Subcutaneous abdominal adipose tissue (tissue), 5 donors: Measurements from ENCODE around the gene KCNT2.
"Not testable (repeated sequence)": the region's sequence is repeated elsewhere in the genome, so short reads cannot be mapped to it uniquely, and the experiment has no call there.

Experiments
- H3K27ac ChIP-seq: one replicate; pipeline ENCODE4 v1.7.0; 2013; ENCODE audit warnings: low read depth, mild to moderate bottlenecking, inconsistent platforms, low read length, moderate library complexity
- H3K27me3 ChIP-seq, 5 donors: one replicate each; pipeline ENCODE4 v1.7.0; 2013; ENCODE audit warnings: low read length in 5 of 5, inconsistent platforms in 1 of 5; ENCODE audit not compliant: control insufficient read depth in 5 of 5, insufficient read depth in 4 of 5
- H3K36me3 ChIP-seq, 5 donors: one replicate each; pipeline ENCODE4 v1.7.0; 2013; ENCODE audit warnings: low read length in 5 of 5; ENCODE audit not compliant: control insufficient read depth in 5 of 5, insufficient read depth in 5 of 5
- H3K4me1 ChIP-seq, 5 donors: one replicate each; pipeline ENCODE4 v1.7.0; 2013; ENCODE audit warnings: low read length in 5 of 5, mild to moderate bottlenecking in 3 of 5, moderate library complexity in 1 of 5; ENCODE audit not compliant: control insufficient read depth in 5 of 5, insufficient read depth in 5 of 5
- H3K4me3 ChIP-seq, 5 donors: one replicate each; pipeline ENCODE4 v1.7.0; 2013; ENCODE audit warnings: low read length in 5 of 5, low read depth in 1 of 5
- H3K9ac ChIP-seq, 5 donors: one replicate each; pipeline ENCODE4 v1.7.0; 2013; ENCODE audit warnings: low read length in 5 of 5, mild to moderate bottlenecking in 4 of 5, moderate library complexity in 3 of 5
- H3K9me3 ChIP-seq, 5 donors: one replicate each; pipeline ENCODE4 v1.7.0; 2013; ENCODE audit warnings: low read length in 5 of 5; ENCODE audit not compliant: control insufficient read depth in 5 of 5
- donor health status: healthy.
- donor health status: healthy.
- donor health status: healthy.
- donor health status: healthy.
- donor health status: healthy.

The KCNT2 gene

GRCh38 chr1:196527919-196528318 lies 80.3 kb downstream of the KCNT2 start:
- Histone ChIP-seq H3K9ac (no peak overlapping the region), H3K4me1 (peaks cover 0 to 2% (median 0%) of the 10 kb centered on the region in 5 donors), H3K27ac (no peak overlapping the region), H3K27me3 (no peaks in the 10 kb centered on the region), H3K9me3 (peaks cover 0 to 1% (median 0%) of the 10 kb centered on the region in 5 donors), H3K4me3 (no peak overlapping the region), H3K36me3 (no peaks in the 10 kb centered on the region)

- not testable (repeated sequence) for H3K4me1 ChIP-seq, H3K9me3 ChIP-seq, H3K27me3 ChIP-seq, H3K4me3 ChIP-seq, H3K36me3 ChIP-seq, H3K27ac ChIP-seq, H3K9ac ChIP-seq
Measured at GRCh38 chr1:196522574-196523345, 85.5 kb downstream of the KCNT2 start.

GRCh38 chr1:196517193-196517592 lies 91.0 kb downstream of the KCNT2 start:
- H3K4me3 ChIP-seq, result no peak overlapping the region
- H3K27me3 ChIP-seq, result no peaks in the 10 kb centered on the region
- H3K9me3 ChIP-seq, result peaks cover 0 to 3% (median 0%) of the 10 kb centered on the region in 5 donors
- no peak overlapping the region for H3K9ac ChIP-seq
- H3K4me1 ChIP-seq, result no peaks in the 10 kb centered on the region
- H3K27ac ChIP-seq, result no peak overlapping the region
- no peaks in the 10 kb centered on the region for H3K36me3 ChIP-seq

- no peaks in the 10 kb centered on the region for H3K36me3 ChIP-seq
- H3K9ac ChIP-seq, result no peak overlapping the region
- H3K4me3 ChIP-seq, result no peak overlapping the region
- H3K27me3 ChIP-seq, result no peaks in the 10 kb centered on the region
- H3K4me1 ChIP-seq, result no peaks in the 10 kb centered on the region
- no peak overlapping the region for H3K27ac ChIP-seq
- H3K9me3 ChIP-seq, result peaks cover 0 to 3% (median 0%) of the 10 kb centered on the region in 5 donors
Measured at GRCh38 chr1:196516373-196516772, 91.9 kb downstream of the KCNT2 start.

- Histone ChIP-seq H3K9ac (no peak overlapping the region), H3K27me3 (no peaks in the 10 kb centered on the region), H3K27ac (no peak overlapping the region), H3K36me3 (no peaks in the 10 kb centered on the region), H3K4me3 (no peak overlapping the region), H3K4me1 (no peaks in the 10 kb centered on the region), H3K9me3 (peaks cover 0 to 3% (median 0%) of the 10 kb centered on the region in 5 donors)
Measured at GRCh38 chr1:196515904-196516303, 92.3 kb downstream of the KCNT2 start.

GRCh38 chr1:196513821-196514220 lies 94.4 kb downstream of the KCNT2 start:
- Histone ChIP-seq H3K4me3 (no peak overlapping the region), H3K27ac (no peak overlapping the region), H3K27me3 (no peaks in the 10 kb centered on the region), H3K36me3 (no peaks in the 10 kb centered on the region), H3K4me1 (no peaks in the 10 kb centered on the region), H3K9ac (no peak overlapping the region), H3K9me3 (no peaks in the 10 kb centered on the region)

GRCh38 chr1:196510451-196510850 lies 97.8 kb downstream of the KCNT2 start:
- H3K4me3 ChIP-seq, result no peak overlapping the region
- no peaks in the 10 kb centered on the region for H3K9me3 ChIP-seq
- no peak overlapping the region for H3K9ac ChIP-seq
- no peaks in the 10 kb centered on the region for H3K4me1 ChIP-seq
- H3K27ac ChIP-seq, result no peak overlapping the region
- H3K36me3 ChIP-seq, result no peaks in the 10 kb centered on the region
- H3K27me3 ChIP-seq, result no peaks in the 10 kb centered on the region

GRCh38 chr1:196504224-196504623 lies 104.0 kb downstream of the KCNT2 start:
- not testable (repeated sequence) for H3K27ac ChIP-seq, H3K4me1 ChIP-seq, H3K27me3 ChIP-seq, H3K36me3 ChIP-seq, H3K9me3 ChIP-seq, H3K9ac ChIP-seq, H3K4me3 ChIP-seq

GRCh38 chr1:196502437-196502836 lies 105.8 kb downstream of the KCNT2 start:
- Histone ChIP-seq H3K9ac (no peak overlapping the region), H3K36me3 (no peaks in the 10 kb centered on the region), H3K27me3 (no peaks in the 10 kb centered on the region), H3K4me3 (no peak overlapping the region), H3K27ac (no peak overlapping the region), H3K9me3 (no peaks in the 10 kb centered on the region), H3K4me1 (no peaks in the 10 kb centered on the region)

GRCh38 chr1:196501760-196502428 lies 106.3 kb downstream of the KCNT2 start:
- Histone ChIP-seq H3K27me3 (no peaks in the 10 kb centered on the region), H3K36me3 (no peaks in the 10 kb centered on the region), H3K4me3 (no peak overlapping the region), H3K27ac (no peak overlapping the region), H3K9ac (no peak overlapping the region), H3K9me3 (no peaks in the 10 kb centered on the region), H3K4me1 (no peaks in the 10 kb centered on the region)
